Upper lobe of left lung (tissue), 6 donors: ENCODE measurements around the gene FOXP1. TPM values are rescaled to one million over a fixed set of nuclear protein-coding genes. Genes with fewer than 3 reads are reported as not detected.

ENCODE experiments used
- ATAC-seq, 2 donors: fragments of 200-7000 bp; cut with Tn5 transposase; one replicate each; pipeline ENCODE4 v1.9.1; 2022; ENCODE audit warnings: mild to moderate bottlenecking in 2 of 2, moderate library complexity in 2 of 2; ENCODE audit not compliant: low FRiP score in 2 of 2
- DNase-seq, 2 donors: peaks; one replicate each; pipeline ENCODE4 v3.0.0-alpha.2; 2019 to 2020
- H3K27ac ChIP-seq, 4 donors: fragments of 200-600 bp; sonication (generic); one replicate each; pipeline ENCODE4 v1.5.1; 2016 to 2019
- H3K27me3 ChIP-seq, 4 donors: fragments of 200-600 bp; sonication (generic); one replicate each; pipeline ENCODE4 v1.5.1; 2017 to 2019
- H3K36me3 ChIP-seq, 4 donors: fragments of 200-600 bp; sonication (generic); one replicate each; pipeline ENCODE4 v1.5.1; 2016 to 2019
- H3K4me1 ChIP-seq, 4 donors: fragments of 200-600 bp; sonication (generic); one replicate each; pipeline ENCODE4 v1.5.1; 2018 to 2019
- H3K4me3 ChIP-seq, 4 donors: fragments of 200-600 bp; sonication (generic); one replicate each; pipeline ENCODE4 v1.5.1; 2017 to 2019; ENCODE audit warnings: mild to moderate bottlenecking in 2 of 4, moderate library complexity in 1 of 4
- H3K9me3 ChIP-seq, 4 donors: fragments of 200-600 bp; sonication (generic); one replicate each; pipeline ENCODE4 v1.5.1; 2018 to 2019
- EP300 ChIP-seq, 4 donors: sonication (generic); formaldehyde crosslinking; IDR thresholded peaks; one replicate each; pipeline ENCODE4 v1.5.1; 2017; ENCODE audit warnings: antibody characterized with exemption in 4 of 4, control low read depth in 2 of 4
- POLR2A ChIP-seq, 4 donors: fragments of 450-650 bp; IDR thresholded peaks; one replicate each; pipeline ENCODE4 v1.5.1; 2016 to 2017; ENCODE audit warnings: antibody characterized with exemption in 4 of 4, mild to moderate bottlenecking in 2 of 4
- POLR2AphosphoS5 ChIP-seq, 2 donors: sonication (generic); formaldehyde crosslinking; IDR thresholded peaks; one replicate each; pipeline ENCODE4 v1.5.1; 2017; ENCODE audit warnings: antibody characterized with exemption in 2 of 2
- WGBS, 2 donors: methylation state at CpG; one replicate each; pipeline ENCODE4 v1.1.5; 2017 to 2018; 5-methylcytosine and 5-hydroxymethylcytosine counted together
- total RNA-seq, 6 donors: library from RNA; depleted of rRNA in 4 of 6; stranded (reverse); fragments of >200 nt in 4 of 6; gene quantifications; one replicate each; pipeline versions ENCODE4 v1.1.0 to v1.2.1, GENCODE V29; 2016 to 2021
- TF ChIP-seq, protein P1 (sequence below), 6 experiments: fragments of 450-650 bp in 4 of 6; fragments of 200-600 bp in 2 of 6; sonication (generic) in 2 of 6; IDR thresholded peaks; one replicate each; pipeline ENCODE4 v1.5.1; 2016 to 2019; ENCODE audit warnings: antibody characterized with exemption in 6 of 6
- donor health status: DM: no; HTN: no; CAD: no; lungs with moderate emphysema.
- donor health status: DM: no; HTN: yes; CAD: no; lungs with severe emphysema.

FOXP1 gene
- total RNA-seq, 6 donors from 2014 or later: 103 to 248 (median 134) TPM

DNA sequence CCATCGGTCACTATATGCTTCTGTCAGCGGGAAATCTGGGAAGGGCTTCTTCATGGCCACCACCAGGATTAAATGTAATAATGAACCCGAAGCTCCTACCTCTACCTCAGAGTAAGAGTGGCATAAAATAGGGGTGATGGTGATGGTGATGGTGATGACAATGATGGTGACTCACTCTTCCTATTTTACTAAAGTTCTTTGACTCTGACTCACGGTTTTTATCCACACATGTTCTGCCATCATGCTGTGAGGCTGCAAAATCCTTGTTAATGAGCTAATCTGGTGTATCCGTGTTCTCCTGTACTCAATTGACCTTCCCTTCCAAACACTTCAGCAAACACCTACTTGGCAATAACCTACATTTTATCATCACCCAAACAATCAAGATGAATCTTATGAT lies 18.3 kb upstream of the FOXP1 start:
- Histone ChIP-seq H3K4me1 (peaks cover 0 to 9% (median 0%) of the 10 kb centered on the region in 4 donors), H3K27ac (no peak overlapping the region), H3K4me3 (no peak overlapping the region), H3K36me3 (no peaks in the 10 kb centered on the region), H3K27me3 (no peaks in the 10 kb centered on the region), H3K9me3 (no peaks in the 10 kb centered on the region)
- DNase-seq (no peak), ATAC-seq (peak in 1 of 2 donors; percentile 31)
- 92 to 95% methylated on average over 5 of the region's 5 CpGs for WGBS, 2 donors
- TF ChIP-seq EP300 (IDR thresholded peaks at IDR 0.05) (no peak), POLR2AphosphoS5 (IDR thresholded peaks at IDR 0.05) (no peak), POLR2A (IDR thresholded peaks at IDR 0.05) (no peak)
- TF ChIP-seq, protein P1, sequence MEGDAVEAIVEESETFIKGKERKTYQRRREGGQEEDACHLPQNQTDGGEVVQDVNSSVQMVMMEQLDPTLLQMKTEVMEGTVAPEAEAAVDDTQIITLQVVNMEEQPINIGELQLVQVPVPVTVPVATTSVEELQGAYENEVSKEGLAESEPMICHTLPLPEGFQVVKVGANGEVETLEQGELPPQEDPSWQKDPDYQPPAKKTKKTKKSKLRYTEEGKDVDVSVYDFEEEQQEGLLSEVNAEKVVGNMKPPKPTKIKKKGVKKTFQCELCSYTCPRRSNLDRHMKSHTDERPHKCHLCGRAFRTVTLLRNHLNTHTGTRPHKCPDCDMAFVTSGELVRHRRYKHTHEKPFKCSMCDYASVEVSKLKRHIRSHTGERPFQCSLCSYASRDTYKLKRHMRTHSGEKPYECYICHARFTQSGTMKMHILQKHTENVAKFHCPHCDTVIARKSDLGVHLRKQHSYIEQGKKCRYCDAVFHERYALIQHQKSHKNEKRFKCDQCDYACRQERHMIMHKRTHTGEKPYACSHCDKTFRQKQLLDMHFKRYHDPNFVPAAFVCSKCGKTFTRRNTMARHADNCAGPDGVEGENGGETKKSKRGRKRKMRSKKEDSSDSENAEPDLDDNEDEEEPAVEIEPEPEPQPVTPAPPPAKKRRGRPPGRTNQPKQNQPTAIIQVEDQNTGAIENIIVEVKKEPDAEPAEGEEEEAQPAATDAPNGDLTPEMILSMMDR (IDR thresholded peaks at IDR 0.05): no peak

DNA sequence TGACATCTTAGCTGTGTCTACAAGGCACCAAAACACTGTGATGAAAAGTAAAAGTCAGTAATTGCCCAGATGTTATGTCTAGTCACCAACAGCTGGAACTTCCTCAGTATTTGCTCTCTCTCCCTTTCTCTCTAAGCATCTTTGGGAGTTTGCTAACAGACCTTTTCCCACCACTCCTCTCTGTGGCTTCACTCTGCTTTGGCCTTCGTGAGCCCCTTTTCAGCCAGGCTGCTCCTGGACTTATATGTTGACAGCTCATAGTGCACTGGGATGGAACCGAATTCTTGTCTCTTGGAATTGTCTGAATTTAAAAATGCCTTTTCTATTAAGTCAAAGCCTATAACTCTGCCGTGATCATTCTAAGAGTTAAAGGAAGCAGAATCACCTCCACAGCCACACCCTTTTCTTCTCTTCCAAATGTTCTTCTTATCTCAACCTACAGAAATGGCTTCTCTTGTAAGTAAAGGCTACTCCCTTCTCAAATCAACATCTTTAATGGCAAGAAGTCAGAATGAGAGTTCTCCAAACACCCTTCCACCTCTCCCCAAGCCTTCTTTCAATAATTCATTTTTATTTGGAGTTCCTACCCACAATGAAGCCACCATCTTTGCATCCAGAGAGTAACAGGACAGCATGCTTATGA lies 17.2 kb upstream of the FOXP1 start:
- Histone ChIP-seq H3K4me1 (peaks cover 0 to 9% (median 0%) of the 10 kb centered on the region in 4 donors), H3K27ac (peak overlapping the region in 1 of 4 donors; percentile 17), H3K4me3 (no peak overlapping the region), H3K27me3 (no peaks in the 10 kb centered on the region), H3K9me3 (no peaks in the 10 kb centered on the region), H3K36me3 (no peaks in the 10 kb centered on the region)
- no peak for DNase-seq
- TF ChIP-seq POLR2AphosphoS5 (IDR thresholded peaks at IDR 0.05) (no peak), EP300 (IDR thresholded peaks at IDR 0.05) (no peak), POLR2A (IDR thresholded peaks at IDR 0.05) (no peak)
- TF ChIP-seq, protein P1 (IDR thresholded peaks at IDR 0.05): no peak
- peak in 1 of 2 donors; percentile 57 for ATAC-seq
- WGBS, 2 donors: 79 to 89% methylated on average over 3 of the region's 3 CpGs

DNA sequence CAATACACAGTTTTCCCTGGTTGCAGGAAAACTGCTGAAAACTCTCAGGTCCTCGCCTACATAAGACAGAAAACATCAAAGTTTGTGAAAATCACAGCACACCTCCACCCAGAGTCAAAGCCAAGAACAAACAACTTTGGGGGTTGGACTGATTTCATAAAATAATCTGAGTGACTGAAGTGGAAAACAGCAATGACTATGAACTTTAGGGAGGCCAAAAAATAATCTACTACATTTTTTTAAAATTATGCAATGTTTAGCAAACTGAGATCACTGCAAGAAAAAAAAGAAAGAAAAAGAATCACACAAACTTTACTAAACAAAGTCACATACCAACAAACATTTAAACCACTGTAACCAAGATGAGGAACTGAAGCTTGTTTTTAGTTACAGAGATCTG lies 15.9 kb upstream of the FOXP1 start:
- ATAC-seq (peak in 1 of 2 donors; percentile 63), DNase-seq (no peak)
- peaks cover 0 to 9% (median 0%) of the 10 kb centered on the region in 4 donors for H3K4me1 ChIP-seq
- H3K27me3 ChIP-seq: no peaks in the 10 kb centered on the region
- no peaks in the 10 kb centered on the region for H3K36me3 ChIP-seq
- H3K27ac ChIP-seq: no peak overlapping the region
- WGBS, 2 donors: 45 to 72% methylated on average over 1 of the region's 1 CpG
- no peaks in the 10 kb centered on the region for H3K9me3 ChIP-seq
- TF ChIP-seq EP300 (IDR thresholded peaks at IDR 0.05) (no peak), POLR2A (IDR thresholded peaks at IDR 0.05) (no peak), POLR2AphosphoS5 (IDR thresholded peaks at IDR 0.05) (no peak)
- H3K4me3 ChIP-seq: no peak overlapping the region

DNA sequence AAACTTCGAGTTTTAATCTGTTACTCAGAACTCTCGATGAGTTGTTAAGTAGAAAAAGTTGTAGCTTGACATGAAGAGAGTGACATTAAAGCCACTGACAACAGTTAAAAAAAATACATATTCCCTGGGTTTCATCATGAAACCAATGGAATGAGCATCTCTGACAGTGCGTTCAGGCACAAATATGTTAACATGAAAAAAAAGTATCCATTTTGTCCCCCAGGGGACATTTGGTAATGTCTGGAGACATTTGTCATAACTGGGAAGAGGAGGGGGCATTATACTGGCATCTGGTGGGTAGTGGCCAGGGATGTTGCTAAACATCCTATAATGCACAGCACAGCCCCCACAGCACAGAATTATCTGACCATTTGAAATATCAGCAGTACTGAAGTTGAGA lies 14.8 kb upstream of the FOXP1 start:
- TF ChIP-seq EP300 (IDR thresholded peaks at IDR 0.05) (no peak), POLR2AphosphoS5 (IDR thresholded peaks at IDR 0.05) (no peak), POLR2A (IDR thresholded peaks at IDR 0.05) (no peak)
- TF ChIP-seq, protein P1 (IDR thresholded peaks at IDR 0.05): no peak
- Histone ChIP-seq H3K27ac (no peak overlapping the region), H3K4me3 (no peak overlapping the region), H3K9me3 (no peaks in the 10 kb centered on the region), H3K36me3 (no peaks in the 10 kb centered on the region), H3K4me1 (peaks cover 0 to 9% (median 0%) of the 10 kb centered on the region in 4 donors), H3K27me3 (no peaks in the 10 kb centered on the region)
- 77 to 84% methylated on average over 3 of the region's 3 CpGs for WGBS, 2 donors
- ATAC-seq: no peak
- no peak for DNase-seq

DNA sequence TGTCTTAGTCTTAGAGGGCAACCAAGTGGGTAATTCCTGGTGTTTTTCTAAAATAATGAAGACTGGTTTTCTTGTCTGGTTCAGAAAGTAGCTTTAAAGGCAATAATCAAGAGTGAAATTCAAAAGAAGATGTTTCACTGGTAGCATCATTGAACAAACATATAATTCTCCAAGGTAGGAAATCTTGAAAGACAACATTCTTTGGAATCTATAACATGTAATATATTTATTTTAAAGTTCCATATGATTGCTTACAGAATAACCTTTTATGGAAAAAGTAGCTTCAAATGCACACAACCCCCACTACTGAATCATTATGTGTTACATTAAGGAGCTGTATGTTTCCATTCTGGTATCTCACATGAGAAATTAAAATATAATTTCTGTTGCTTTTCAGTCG lies 13.8 kb upstream of the FOXP1 start:
- 93 to 100% methylated on average over 1 of the region's 1 CpG for WGBS, 2 donors
- ATAC-seq: no peak

More for the DNA sequence above, 13.8 kb upstream of the FOXP1 start:
- no peaks in the 10 kb centered on the region for H3K27me3 ChIP-seq
- TF ChIP-seq, protein P1 (IDR thresholded peaks at IDR 0.05): no peak
- TF ChIP-seq POLR2AphosphoS5 (IDR thresholded peaks at IDR 0.05): no peak
- no peak for TF ChIP-seq POLR2A (IDR thresholded peaks at IDR 0.05)
- TF ChIP-seq EP300 (IDR thresholded peaks at IDR 0.05): no peak
- no peak overlapping the region for H3K4me3 ChIP-seq
- H3K36me3 ChIP-seq: no peaks in the 10 kb centered on the region
- DNase-seq: no peak
- no peak overlapping the region for H3K27ac ChIP-seq
- peaks cover 0 to 9% (median 0%) of the 10 kb centered on the region in 4 donors for H3K4me1 ChIP-seq
- H3K9me3 ChIP-seq: no peaks in the 10 kb centered on the region
